Karpas-422 (cell line): ENCODE results near the gene MRPS18C. TPM values are rescaled to one million over a fixed set of nuclear protein-coding genes. Genes with fewer than 3 reads are reported as not detected.
"Not testable (repeated sequence)": the region's sequence is repeated elsewhere in the genome, so short reads cannot be mapped to it uniquely, and the experiment has no call there.

Source experiments
- DNase-seq: peaks from one replicate; pipeline ENCODE4 v3.0.0-alpha.2; 2015
- H2AFZ ChIP-seq: fragments of 200-600 bp; sonication (generic); 2 replicates; pipeline ENCODE4 v1.6.1; 2014; ENCODE audit warnings: antibody characterized with exemption, low read length, mixed read lengths
- H3K27ac ChIP-seq: fragments of 200-600 bp; sonication (generic); 2 replicates; pipeline ENCODE4 v1.5.1; 2014; ENCODE audit warnings: mild to moderate bottlenecking, low read length, moderate library complexity
- H3K27me3 ChIP-seq: fragments of 200-600 bp; sonication (generic); 2 replicates; pipeline ENCODE4 v1.6.1; 2014; ENCODE audit warnings: low read length, mixed read lengths
- H3K36me3 ChIP-seq: fragments of 200-600 bp; sonication (generic); 2 replicates; pipeline ENCODE4 v1.6.1; 2014; ENCODE audit warnings: low read length, mixed read lengths; ENCODE audit not compliant: insufficient read depth
- H3K4me1 ChIP-seq: fragments of 200-600 bp; sonication (generic); 2 replicates; pipeline ENCODE4 v1.6.1; 2014; ENCODE audit warnings: mild to moderate bottlenecking, low read length, mixed read lengths
- H3K4me2 ChIP-seq: fragments of 200-600 bp; sonication (generic); 2 replicates; pipeline ENCODE4 v1.6.1; 2014; ENCODE audit warnings: low read length, low read depth, mild to moderate bottlenecking; ENCODE audit not compliant: poor library complexity, severe bottlenecking
- H3K4me3 ChIP-seq: fragments of 200-600 bp; sonication (generic); 2 replicates; pipeline ENCODE4 v1.5.1; 2014; ENCODE audit warnings: mild to moderate bottlenecking, antibody characterized with exemption, low read length, mixed read lengths
- H3K79me2 ChIP-seq: fragments of 200-600 bp; sonication (generic); 2 replicates; pipeline ENCODE4 v1.6.1; 2014; ENCODE audit warnings: mild to moderate bottlenecking, low read length, mixed read lengths
- H3K9ac ChIP-seq: fragments of 200-600 bp; sonication (generic); 2 replicates; pipeline ENCODE4 v1.6.0; 2014; ENCODE audit warnings: low read length
- H3K9me2 ChIP-seq: fragments of 200-600 bp; sonication (generic), shearing (Covaris generic); replicated peaks from 2 replicates; pipeline ENCODE4 v1.6.0; 2014; ENCODE audit warnings: mild to moderate bottlenecking, low read length, moderate library complexity; ENCODE audit not compliant: insufficient read depth
- H3K9me3 ChIP-seq: fragments of 300-700, 200-600 bp; sonication (generic); 2 replicates; pipeline ENCODE4 v1.6.1; 2014; ENCODE audit warnings: low read length, mixed read lengths
- H4K20me1 ChIP-seq: fragments of 200-600 bp; sonication (generic); 2 replicates; pipeline ENCODE4 v1.6.1; 2014; ENCODE audit warnings: mild to moderate bottlenecking, antibody characterized with exemption, low read length, low read depth; ENCODE audit not compliant: insufficient read depth
- total RNA-seq: library from RNA; depleted of rRNA; stranded (reverse); fragments of >200 nt; shearing (Covaris generic); gene quantifications from 2 replicates; pipeline ENCODE4 v1.2.3, GENCODE V29; 2014; ENCODE audit warnings: low replicate concordance; rRNA removed

MRPS18C gene
- total RNA-seq, 1 experiment from 2014 or later, result 10.4 TPM

- H3K79me2 ChIP-seq, result no peaks in the 10 kb centered on the region
- H3K9me3 ChIP-seq, result no peaks in the 10 kb centered on the region
- no peaks in the 10 kb centered on the region for H3K4me1 ChIP-seq
- no peak overlapping the region for H3K9ac ChIP-seq
- no peak for DNase-seq
- no peak overlapping the region for H3K27ac ChIP-seq
- H3K36me3 ChIP-seq, result no peaks in the 10 kb centered on the region
- no peak overlapping the region for H3K4me2 ChIP-seq
- H2AFZ ChIP-seq, result no peak overlapping the region
- no peaks in the 10 kb centered on the region for H4K20me1 ChIP-seq
- H3K27me3 ChIP-seq, result no peaks in the 10 kb centered on the region
- no peak overlapping the region for H3K4me3 ChIP-seq
- no peaks in the 10 kb centered on the region for H3K9me2 ChIP-seq
Measured at GRCh38 chr4:83504996-83505395, 49.1 kb downstream of the MRPS18C start.

DNA sequence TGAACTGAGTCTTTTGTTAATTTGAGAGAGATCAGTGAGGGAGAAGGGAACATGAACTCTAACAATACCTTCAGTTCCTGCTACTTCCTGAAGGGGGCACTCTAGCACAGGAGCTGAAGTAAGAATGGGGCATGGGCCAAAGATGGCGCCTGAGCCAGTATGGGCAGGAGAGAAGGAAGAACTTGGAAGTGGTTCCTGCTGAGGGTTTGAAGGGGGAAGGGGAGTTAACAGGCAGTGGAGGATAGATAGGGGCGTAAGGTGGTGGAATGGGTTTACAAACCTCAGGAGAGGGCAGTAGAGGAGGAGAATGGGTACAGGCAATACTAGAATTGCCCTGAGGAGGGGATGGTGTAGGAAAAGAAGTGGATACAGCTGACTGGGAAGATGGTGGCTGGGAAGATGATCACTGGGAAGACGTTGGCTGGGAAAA, 53.3 kb downstream of the MRPS18C start:
- H3K27ac ChIP-seq, H3K4me2 ChIP-seq, H3K9me3 ChIP-seq, H3K4me3 ChIP-seq, H3K36me3 ChIP-seq, H4K20me1 ChIP-seq, H3K9me2 ChIP-seq, H3K27me3 ChIP-seq, H3K9ac ChIP-seq, H3K79me2 ChIP-seq, H3K4me1 ChIP-seq: not testable (repeated sequence)
- DNase-seq, result peak; percentile 78
- peak overlapping the region; percentile 56; the same call in 1 of the 2 replicates for H2AFZ ChIP-seq

- Histone ChIP-seq H3K9me3 (no peaks in the 10 kb centered on the region), H3K79me2 (no peaks in the 10 kb centered on the region), H3K9me2 (no peaks in the 10 kb centered on the region), H4K20me1 (no peaks in the 10 kb centered on the region), H2AFZ (no peak overlapping the region), H3K36me3 (no peaks in the 10 kb centered on the region), H3K27ac (no peak overlapping the region), H3K9ac (no peak overlapping the region), H3K4me2 (no peak overlapping the region), H3K4me1 (no peaks in the 10 kb centered on the region), H3K27me3 (no peaks in the 10 kb centered on the region), H3K4me3 (no peak overlapping the region)
- no peak for DNase-seq
Measured at GRCh38 chr4:83510442-83510841, 54.6 kb downstream of the MRPS18C start.

Other genes with a start within 250 kb of the MRPS18C start
- gene COQ2, start 171.3 kb upstream of the MRPS18C start, total RNA-seq, result 1.2 and 3.6 TPM in 2 replicates
- gene HPSE, start 121.2 kb upstream of the MRPS18C start, total RNA-seq, result 0.11 and 0.15 TPM in 2 replicates
- 6.0 and 17.3 TPM in 2 replicates for gene HELQ, start 235 bp upstream of the MRPS18C start, total RNA-seq
- gene ABRAXAS1, start 29.0 kb downstream of the MRPS18C start, total RNA-seq, result 8.1 and 18.9 TPM in 2 replicates
- gene GPAT3, start 80.0 kb downstream of the MRPS18C start, total RNA-seq, result not detected in 2 replicates